GM12878 (cell line): Measurements from ENCODE around the gene CDC14A.

Source experiments
- BCL11A ChIP-seq: IDR thresholded peaks from 2 replicates; pipeline ENCODE4 v1.6.1; 2011; ENCODE audit warnings: low read depth, low read length
- BMI1 ChIP-seq: fragments of 450-650 bp; IDR thresholded peaks from 2 replicates; pipeline ENCODE4 v1.6.1; 2016; ENCODE audit warnings: mild to moderate bottlenecking, moderate library complexity, borderline replicate concordance
- EP300 ChIP-seq, 2 experiments: fragments of 150-350 bp in 1 of 2; IDR thresholded peaks; 2 replicates each; pipeline ENCODE4 v1.6.1; 2011 to 2012; ENCODE audit warnings: low read depth in 2 of 2, low read length in 2 of 2, borderline replicate concordance in 1 of 2, improper control_type of control experiment in 1 of 2, inconsistent platforms in 1 of 2; ENCODE audit not compliant: control insufficient read depth in 1 of 2

GRCh38 chr1:100543640-100544039 lies 191.3 kb downstream of the CDC14A start:
- TF ChIP-seq BCL11A, result no peak
- no peak for TF ChIP-seq EP300 (IDR thresholded peaks at IDR 0.05; ENCODE audit: borderline replicate concordance in 1 of 2, control insufficient read depth in 1 of 2, low read depth in 2 of 2, low read length in 2 of 2)
- TF ChIP-seq BMI1, result no peak
